Neural cell (in vitro differentiated cells): ENCODE results near the gene STMP1. TPM values are rescaled to one million over a fixed set of nuclear protein-coding genes. Genes with fewer than 3 reads are reported as not detected.

Source experiments
- H2AFZ ChIP-seq: fragments of 200-600, 300-800 bp; sonication (generic), shearing (Covaris generic); 2 replicates; pipeline ENCODE4 v1.6.0; 2014; ENCODE audit warnings: low read depth, mild to moderate bottlenecking, antibody characterized with exemption, low read length, moderate library complexity
- H3F3A ChIP-seq: fragments of 200-600 bp; shearing (Covaris generic); 2 replicates; pipeline ENCODE4 v1.6.1; 2016; ENCODE audit warnings: mild to moderate bottlenecking, moderate library complexity, mixed read lengths, antibody characterized with exemption, low read length; ENCODE audit not compliant: insufficient read depth, poor library complexity, severe bottlenecking
- H3K27ac ChIP-seq: fragments of 200-600, 300-800 bp; sonication (generic), shearing (Covaris generic); 2 replicates; pipeline ENCODE4 v1.5.1; 2014; ENCODE audit warnings: mild to moderate bottlenecking, low read length, moderate library complexity
- H3K27me3 ChIP-seq: fragments of 300-800, 200-600 bp; sonication (generic), shearing (Covaris generic); 2 replicates; pipeline ENCODE4 v1.6.0; 2014; ENCODE audit warnings: mild to moderate bottlenecking, low read depth, low read length, moderate library complexity; ENCODE audit not compliant: insufficient read depth
- H3K36me3 ChIP-seq: fragments of 300-800, 200-600 bp; sonication (generic), shearing (Covaris generic); 2 replicates; pipeline ENCODE4 v1.5.1; 2014; ENCODE audit warnings: mild to moderate bottlenecking, antibody characterized with exemption, low read length, moderate library complexity; ENCODE audit not compliant: insufficient read depth
- H3K4me2 ChIP-seq: fragments of 300-800, 200-600 bp; sonication (generic), shearing (Covaris generic); 2 replicates; pipeline ENCODE4 v1.6.0; 2014; ENCODE audit warnings: mild to moderate bottlenecking, low read length
- H3K4me3 ChIP-seq: fragments of 300-800, 200-600 bp; sonication (generic), shearing (Covaris generic); 2 replicates; pipeline ENCODE4 v1.5.1; 2014; ENCODE audit warnings: mild to moderate bottlenecking, low read length, moderate library complexity
- H3K79me2 ChIP-seq: fragments of 200-600 bp; shearing (Covaris generic); replicated peaks from 2 replicates; pipeline ENCODE4 v1.6.0; 2014; ENCODE audit warnings: mild to moderate bottlenecking, low read length, moderate library complexity; ENCODE audit not compliant: insufficient read depth
- H3K9ac ChIP-seq: fragments of 300-800, 200-600 bp; sonication (generic), shearing (Covaris generic); 2 replicates; pipeline ENCODE4 v1.6.1; 2016; ENCODE audit warnings: mild to moderate bottlenecking, low read length, mixed read lengths
- H3K9me2 ChIP-seq: fragments of 200-600 bp; shearing (Covaris generic); 2 replicates; pipeline ENCODE4 v1.6.1; 2016; ENCODE audit warnings: mild to moderate bottlenecking, low read length, mixed read lengths; ENCODE audit not compliant: insufficient read depth
- H3K9me3 ChIP-seq: fragments of 200-600, 300-800 bp; sonication (generic), shearing (Covaris generic); 2 replicates; pipeline ENCODE4 v1.6.1; 2016; ENCODE audit warnings: mild to moderate bottlenecking, mixed run types, low read length, moderate library complexity, mixed read lengths
- H4K20me1 ChIP-seq: fragments of 200-600 bp; shearing (Covaris generic); 2 replicates; pipeline ENCODE4 v1.6.1; 2016; ENCODE audit warnings: mild to moderate bottlenecking, mixed run types; ENCODE audit not compliant: insufficient read depth
- EP300 ChIP-seq: fragments of 450-650 bp; conservative IDR thresholded peaks from 2 replicates; pipeline ENCODE4 v1.6.1; 2014; ENCODE audit warnings: antibody characterized with exemption, mild to moderate bottlenecking, moderate library complexity; ENCODE audit not compliant: poor library complexity, severe bottlenecking
- EZH2 ChIP-seq: fragments of 200-600, 300-800 bp; shearing (Covaris generic), sonication (generic); IDR thresholded peaks from 2 replicates; pipeline ENCODE4 v1.6.1; 2014; ENCODE audit warnings: antibody characterized with exemption, low read length, borderline replicate concordance, mild to moderate bottlenecking; ENCODE audit not compliant: insufficient read depth, poor library complexity, severe bottlenecking
- MXI1 ChIP-seq: fragments of 450-650 bp; conservative IDR thresholded peaks from 2 replicates; pipeline ENCODE4 v1.6.1; 2014; ENCODE audit warnings: antibody characterized with exemption, mild to moderate bottlenecking; ENCODE audit not compliant: poor library complexity, severe bottlenecking
- POLR2AphosphoS5 ChIP-seq: IDR thresholded peaks from 2 replicates; pipeline ENCODE4 v1.6.1; 2012
- RAD21 ChIP-seq: fragments of 450-650 bp; conservative IDR thresholded peaks from 2 replicates; pipeline ENCODE4 v1.6.1; 2014; ENCODE audit warnings: antibody characterized with exemption, mild to moderate bottlenecking, moderate library complexity
- REST ChIP-seq: IDR thresholded peaks from 2 replicates; pipeline ENCODE4 v1.6.1; 2012; ENCODE audit warnings: borderline replicate concordance
- SMC3 ChIP-seq: fragments of 450-650 bp; conservative IDR thresholded peaks from 2 replicates; pipeline ENCODE4 v1.6.1; 2014; ENCODE audit warnings: antibody characterized with exemption, mild to moderate bottlenecking, moderate library complexity; ENCODE audit not compliant: poor library complexity
- TAF1 ChIP-seq: IDR thresholded peaks from 2 replicates; pipeline ENCODE4 v1.6.1; 2012; ENCODE audit warnings: low read depth
- polyA plus RNA-seq: library from polyadenylated mRNA; depleted of rRNA; stranded (reverse); fragments of >200 nt; gene quantifications from 2 replicates; pipeline ENCODE4 v1.2.3, GENCODE V29; 2014
- TF ChIP-seq, protein P1 (sequence below): fragments of 450-650 bp; IDR thresholded peaks from 2 replicates; pipeline ENCODE4 v1.5.1; 2014; ENCODE audit warnings: antibody characterized with exemption, mild to moderate bottlenecking, moderate library complexity; ENCODE audit not compliant: poor library complexity, severe bottlenecking

The STMP1 gene
- polyA plus RNA-seq, 1 donor from 2014 or later: 81.6 TPM

- Histone ChIP-seq H3K36me3 (no peaks in the 10 kb centered on the region), H3K27ac (no peak overlapping the region), H3K4me2 (no peak overlapping the region), H4K20me1 (no peaks in the 10 kb centered on the region), H3K9ac (no peak overlapping the region), H2AFZ (no peak overlapping the region), H3K4me3 (no peak overlapping the region), H3F3A (no peaks in the 10 kb centered on the region), H3K79me2 (no peaks in the 10 kb centered on the region), H3K9me3 (no peaks in the 10 kb centered on the region), H3K27me3 (no peaks in the 10 kb centered on the region), H3K9me2 (no peaks in the 10 kb centered on the region)
- no peak for TF ChIP-seq POLR2AphosphoS5
- TF ChIP-seq, protein P1, sequence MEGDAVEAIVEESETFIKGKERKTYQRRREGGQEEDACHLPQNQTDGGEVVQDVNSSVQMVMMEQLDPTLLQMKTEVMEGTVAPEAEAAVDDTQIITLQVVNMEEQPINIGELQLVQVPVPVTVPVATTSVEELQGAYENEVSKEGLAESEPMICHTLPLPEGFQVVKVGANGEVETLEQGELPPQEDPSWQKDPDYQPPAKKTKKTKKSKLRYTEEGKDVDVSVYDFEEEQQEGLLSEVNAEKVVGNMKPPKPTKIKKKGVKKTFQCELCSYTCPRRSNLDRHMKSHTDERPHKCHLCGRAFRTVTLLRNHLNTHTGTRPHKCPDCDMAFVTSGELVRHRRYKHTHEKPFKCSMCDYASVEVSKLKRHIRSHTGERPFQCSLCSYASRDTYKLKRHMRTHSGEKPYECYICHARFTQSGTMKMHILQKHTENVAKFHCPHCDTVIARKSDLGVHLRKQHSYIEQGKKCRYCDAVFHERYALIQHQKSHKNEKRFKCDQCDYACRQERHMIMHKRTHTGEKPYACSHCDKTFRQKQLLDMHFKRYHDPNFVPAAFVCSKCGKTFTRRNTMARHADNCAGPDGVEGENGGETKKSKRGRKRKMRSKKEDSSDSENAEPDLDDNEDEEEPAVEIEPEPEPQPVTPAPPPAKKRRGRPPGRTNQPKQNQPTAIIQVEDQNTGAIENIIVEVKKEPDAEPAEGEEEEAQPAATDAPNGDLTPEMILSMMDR: no peak
- no peak for TF ChIP-seq TAF1
- no peak for TF ChIP-seq EP300
- no peak for TF ChIP-seq MXI1
- TF ChIP-seq SMC3: no peak
- no peak for TF ChIP-seq EZH2
- TF ChIP-seq REST: no peak
- no peak for TF ChIP-seq RAD21
Observed at GRCh38 chr7:135620447-135620846, 41.9 kb upstream of the STMP1 start.

DNA sequence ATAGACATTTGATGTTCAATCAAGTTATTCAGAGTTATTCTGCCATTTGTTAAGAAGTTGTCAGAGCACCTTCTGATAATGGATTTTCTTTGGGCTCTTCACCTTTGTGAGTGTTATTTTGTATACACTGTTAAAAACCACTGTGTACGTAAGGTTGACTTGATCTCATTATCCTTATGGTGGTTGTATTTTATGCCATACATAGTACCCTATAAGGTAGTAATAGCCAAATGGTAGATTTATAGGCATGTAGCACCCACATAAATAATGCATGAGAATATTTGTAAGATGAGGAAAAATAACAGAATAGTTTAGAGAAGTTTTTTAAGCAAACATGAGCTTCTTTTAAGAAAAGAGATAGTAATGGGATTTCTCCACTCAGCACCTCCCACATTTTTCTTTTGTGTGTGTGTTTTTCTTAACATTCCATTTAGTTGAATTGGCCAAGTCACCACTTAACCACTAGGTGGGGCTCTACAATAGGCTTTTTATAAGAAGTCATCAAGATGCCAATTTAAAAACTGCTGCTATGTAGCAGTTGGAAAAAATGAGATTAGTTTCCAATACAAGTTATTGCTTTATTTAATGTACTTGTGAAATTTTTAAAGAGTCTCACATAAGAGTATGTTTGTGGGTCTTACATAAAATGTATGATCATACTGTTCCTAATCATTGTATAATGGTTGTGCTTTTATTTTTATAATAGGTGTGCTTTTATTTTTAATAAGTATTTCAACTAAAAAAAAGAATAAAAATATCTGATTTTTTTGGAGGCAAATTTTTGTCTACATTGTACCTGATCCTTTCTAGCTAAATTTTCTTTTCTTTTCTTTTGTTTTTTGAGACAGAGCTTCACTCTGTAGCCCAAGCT lies 41.1 kb upstream of the STMP1 start:
- Histone ChIP-seq H3K27me3 (no peaks in the 10 kb centered on the region), H2AFZ (no peak overlapping the region), H3F3A (no peaks in the 10 kb centered on the region), H4K20me1 (no peaks in the 10 kb centered on the region), H3K9me3 (no peaks in the 10 kb centered on the region), H3K9ac (no peak overlapping the region), H3K36me3 (no peaks in the 10 kb centered on the region), H3K4me3 (no peak overlapping the region), H3K27ac (no peak overlapping the region), H3K4me2 (no peak overlapping the region), H3K79me2 (no peaks in the 10 kb centered on the region), H3K9me2 (no peaks in the 10 kb centered on the region)
- TF ChIP-seq RAD21 (peak; percentile 75), SMC3 (peak; percentile 79), MXI1 (no peak)
- TF ChIP-seq, protein P1: peak; percentile 84
